ENCODE data around the gene SDK1. TPM values are rescaled to one million over a fixed set of nuclear protein-coding genes. Genes with fewer than 3 reads are reported as not detected.

SDK1 gene
- total RNA-seq, 1 donor from 2014 or later, result 0.48 TPM

- no peaks in the 10 kb centered on the region for H3K4me1 Mint-ChIP-seq (ENCODE audit: low read depth)
- no peak overlapping the region for H3K27ac Mint-ChIP-seq
- no peaks in the 10 kb centered on the region for H3K27me3 Mint-ChIP-seq (ENCODE audit: low read depth)
- H3K9me3 Mint-ChIP-seq, result no peaks in the 10 kb centered on the region
- intact Hi-C loops (cut with micrococcal nuclease), result no loop called here
- no peak overlapping the region for H3K4me3 Mint-ChIP-seq (ENCODE audit: low read depth)
- no peak for DNase-seq (ENCODE audit: low spot score)
- H3K36me3 Mint-ChIP-seq (ENCODE audit: low read depth), result no peaks in the 10 kb centered on the region
Observed at GRCh38 chr7:3836855-3837254, 535.8 kb downstream of the SDK1 start.

GRCh38 chr7:3844540-3845151 lies 543.6 kb downstream of the SDK1 start:
- Mint-ChIP-seq H3K36me3 (ENCODE audit: low read depth) (no peaks in the 10 kb centered on the region), H3K27me3 (ENCODE audit: low read depth) (no peaks in the 10 kb centered on the region), H3K4me1 (ENCODE audit: low read depth) (no peaks in the 10 kb centered on the region), H3K27ac (no peak overlapping the region), H3K4me3 (ENCODE audit: low read depth) (no peak overlapping the region), H3K9me3 (no peaks in the 10 kb centered on the region)
- DNase-seq (ENCODE audit: low spot score), result no peak
- intact Hi-C loops (cut with micrococcal nuclease), result no loop called here

- Mint-ChIP-seq H3K27me3 (ENCODE audit: low read depth) (no peaks in the 10 kb centered on the region), H3K27ac (no peak overlapping the region), H3K4me1 (ENCODE audit: low read depth) (no peaks in the 10 kb centered on the region), H3K9me3 (no peaks in the 10 kb centered on the region), H3K36me3 (ENCODE audit: low read depth) (no peaks in the 10 kb centered on the region), H3K4me3 (ENCODE audit: low read depth) (no peak overlapping the region)
- intact Hi-C loops (cut with micrococcal nuclease), result no loop called here
- DNase-seq (ENCODE audit: low spot score), result no peak
Observed at GRCh38 chr7:3846738-3847137, 545.7 kb downstream of the SDK1 start.

- DNase-seq (ENCODE audit: low spot score), result no peak
- no peaks in the 10 kb centered on the region for H3K27me3 Mint-ChIP-seq (ENCODE audit: low read depth)
- intact Hi-C loops (cut with micrococcal nuclease), result no loop called here
- H3K4me3 Mint-ChIP-seq (ENCODE audit: low read depth), result no peak overlapping the region
- H3K36me3 Mint-ChIP-seq (ENCODE audit: low read depth), result no peaks in the 10 kb centered on the region
- no peak overlapping the region for H3K27ac Mint-ChIP-seq
- H3K9me3 Mint-ChIP-seq, result no peaks in the 10 kb centered on the region
- H3K4me1 Mint-ChIP-seq (ENCODE audit: low read depth), result no peaks in the 10 kb centered on the region
Observed at GRCh38 chr7:3847336-3847735, 546.3 kb downstream of the SDK1 start.

GRCh38 chr7:3859431-3859830 lies 558.4 kb downstream of the SDK1 start:
- no peaks in the 10 kb centered on the region for H3K36me3 Mint-ChIP-seq (ENCODE audit: low read depth)
- intact Hi-C loops (cut with micrococcal nuclease), result no loop called here

GRCh38 chr7:3860932-3861331 lies 559.9 kb downstream of the SDK1 start:
- no peak for DNase-seq (ENCODE audit: low spot score)
- Mint-ChIP-seq H3K27ac (no peak overlapping the region), H3K27me3 (ENCODE audit: low read depth) (no peaks in the 10 kb centered on the region), H3K4me3 (ENCODE audit: low read depth) (no peak overlapping the region), H3K36me3 (ENCODE audit: low read depth) (no peaks in the 10 kb centered on the region), H3K9me3 (no peaks in the 10 kb centered on the region), H3K4me1 (ENCODE audit: low read depth) (no peaks in the 10 kb centered on the region)
- intact Hi-C loops (cut with micrococcal nuclease), result no loop called here

More at GRCh38 chr7:3859431-3859830, 558.4 kb downstream of the SDK1 start:
- Mint-ChIP-seq H3K27ac (no peak overlapping the region), H3K9me3 (no peaks in the 10 kb centered on the region), H3K4me1 (ENCODE audit: low read depth) (no peaks in the 10 kb centered on the region), H3K27me3 (ENCODE audit: low read depth) (no peaks in the 10 kb centered on the region), H3K4me3 (ENCODE audit: low read depth) (no peak overlapping the region)
- DNase-seq (ENCODE audit: low spot score), result no peak

GRCh38 chr7:3861386-3861785 lies 560.3 kb downstream of the SDK1 start:
- H3K4me3 Mint-ChIP-seq (ENCODE audit: low read depth), result no peak overlapping the region
- no peaks in the 10 kb centered on the region for H3K27me3 Mint-ChIP-seq (ENCODE audit: low read depth)
- no peaks in the 10 kb centered on the region for H3K36me3 Mint-ChIP-seq (ENCODE audit: low read depth)
- no peak overlapping the region for H3K27ac Mint-ChIP-seq
- intact Hi-C loops (cut with micrococcal nuclease), result no loop called here
- no peaks in the 10 kb centered on the region for H3K9me3 Mint-ChIP-seq
- DNase-seq (ENCODE audit: low spot score), result no peak
- H3K4me1 Mint-ChIP-seq (ENCODE audit: low read depth), result no peaks in the 10 kb centered on the region

GRCh38 chr7:3861941-3862340 lies 560.9 kb downstream of the SDK1 start:
- Mint-ChIP-seq H3K27me3 (ENCODE audit: low read depth) (no peaks in the 10 kb centered on the region), H3K4me3 (ENCODE audit: low read depth) (no peak overlapping the region), H3K27ac (no peak overlapping the region), H3K36me3 (ENCODE audit: low read depth) (no peaks in the 10 kb centered on the region), H3K4me1 (ENCODE audit: low read depth) (no peaks in the 10 kb centered on the region), H3K9me3 (no peaks in the 10 kb centered on the region)
- no peak for DNase-seq (ENCODE audit: low spot score)
- intact Hi-C loops (cut with micrococcal nuclease), result no loop called here

- Mint-ChIP-seq H3K9me3 (no peaks in the 10 kb centered on the region), H3K36me3 (ENCODE audit: low read depth) (no peaks in the 10 kb centered on the region), H3K27me3 (ENCODE audit: low read depth) (no peaks in the 10 kb centered on the region), H3K27ac (no peak overlapping the region), H3K4me1 (ENCODE audit: low read depth) (no peaks in the 10 kb centered on the region), H3K4me3 (ENCODE audit: low read depth) (no peak overlapping the region)
- intact Hi-C loops (cut with micrococcal nuclease), result no loop called here
- no peak for DNase-seq (ENCODE audit: low spot score)
Observed at GRCh38 chr7:3862774-3863173, 561.7 kb downstream of the SDK1 start.

GRCh38 chr7:3866277-3866676 lies 565.2 kb downstream of the SDK1 start:
- DNase-seq (ENCODE audit: low spot score), result no peak
- Mint-ChIP-seq H3K9me3 (no peaks in the 10 kb centered on the region), H3K4me1 (ENCODE audit: low read depth) (no peaks in the 10 kb centered on the region), H3K27me3 (ENCODE audit: low read depth) (no peaks in the 10 kb centered on the region), H3K36me3 (ENCODE audit: low read depth) (no peaks in the 10 kb centered on the region), H3K27ac (no peak overlapping the region), H3K4me3 (ENCODE audit: low read depth) (no peak overlapping the region)
- intact Hi-C loops (cut with micrococcal nuclease), result no loop called here

- no peaks in the 10 kb centered on the region for H3K27me3 Mint-ChIP-seq (ENCODE audit: low read depth)
- DNase-seq (ENCODE audit: low spot score), result no peak
- intact Hi-C loops (cut with micrococcal nuclease), result no loop called here
- H3K4me3 Mint-ChIP-seq (ENCODE audit: low read depth), result no peak overlapping the region
- no peak overlapping the region for H3K27ac Mint-ChIP-seq
- no peaks in the 10 kb centered on the region for H3K9me3 Mint-ChIP-seq
- H3K4me1 Mint-ChIP-seq (ENCODE audit: low read depth), result no peaks in the 10 kb centered on the region
- no peaks in the 10 kb centered on the region for H3K36me3 Mint-ChIP-seq (ENCODE audit: low read depth)
Observed at GRCh38 chr7:3867863-3868262, 566.8 kb downstream of the SDK1 start.

- peaks cover 2% of the 10 kb centered on the region for H3K27me3 Mint-ChIP-seq (ENCODE audit: low read depth)
- H3K4me3 Mint-ChIP-seq (ENCODE audit: low read depth), result no peak overlapping the region
- no peaks in the 10 kb centered on the region for H3K36me3 Mint-ChIP-seq (ENCODE audit: low read depth)
- H3K27ac Mint-ChIP-seq, result no peak overlapping the region
- H3K4me1 Mint-ChIP-seq (ENCODE audit: low read depth), result no peaks in the 10 kb centered on the region
- H3K9me3 Mint-ChIP-seq, result no peaks in the 10 kb centered on the region
- DNase-seq (ENCODE audit: low spot score), result no peak
- intact Hi-C loops (cut with micrococcal nuclease), result no loop called here
Observed at GRCh38 chr7:3879355-3880075, 578.5 kb downstream of the SDK1 start.

GRCh38 chr7:3880228-3880987 lies 579.4 kb downstream of the SDK1 start:
- no peaks in the 10 kb centered on the region for H3K4me1 Mint-ChIP-seq (ENCODE audit: low read depth)
- H3K36me3 Mint-ChIP-seq (ENCODE audit: low read depth), result no peaks in the 10 kb centered on the region
- H3K27ac Mint-ChIP-seq, result no peak overlapping the region
- intact Hi-C loops (cut with micrococcal nuclease), result no loop called here
- DNase-seq (ENCODE audit: low spot score), result no peak
- no peaks in the 10 kb centered on the region for H3K9me3 Mint-ChIP-seq
- no peaks in the 10 kb centered on the region for H3K27me3 Mint-ChIP-seq (ENCODE audit: low read depth)
- no peak overlapping the region for H3K4me3 Mint-ChIP-seq (ENCODE audit: low read depth)
